A673 (cell line): Measurements from ENCODE around the gene DSTN.

Experiments
- EZH2 ChIP-seq: fragments of 200-600 bp; sonication (generic); IDR thresholded peaks from 2 replicates; pipeline ENCODE4 v1.6.1; 2017; ENCODE audit warnings: borderline replicate concordance, low read depth, mild to moderate bottlenecking, mixed read lengths, antibody characterized with exemption, low read length; ENCODE audit not compliant: poor library complexity, severe bottlenecking
- TF ChIP-seq, protein P1 (sequence below): fragments of 300-800, 200-600 bp; sonication (generic); conservative IDR thresholded peaks from 2 replicates; pipeline ENCODE4 v1.5.1; 2017; ENCODE audit warnings: low read depth, mild to moderate bottlenecking, antibody characterized with exemption, low read length, moderate library complexity, mixed read lengths

- TF ChIP-seq, protein P1, sequence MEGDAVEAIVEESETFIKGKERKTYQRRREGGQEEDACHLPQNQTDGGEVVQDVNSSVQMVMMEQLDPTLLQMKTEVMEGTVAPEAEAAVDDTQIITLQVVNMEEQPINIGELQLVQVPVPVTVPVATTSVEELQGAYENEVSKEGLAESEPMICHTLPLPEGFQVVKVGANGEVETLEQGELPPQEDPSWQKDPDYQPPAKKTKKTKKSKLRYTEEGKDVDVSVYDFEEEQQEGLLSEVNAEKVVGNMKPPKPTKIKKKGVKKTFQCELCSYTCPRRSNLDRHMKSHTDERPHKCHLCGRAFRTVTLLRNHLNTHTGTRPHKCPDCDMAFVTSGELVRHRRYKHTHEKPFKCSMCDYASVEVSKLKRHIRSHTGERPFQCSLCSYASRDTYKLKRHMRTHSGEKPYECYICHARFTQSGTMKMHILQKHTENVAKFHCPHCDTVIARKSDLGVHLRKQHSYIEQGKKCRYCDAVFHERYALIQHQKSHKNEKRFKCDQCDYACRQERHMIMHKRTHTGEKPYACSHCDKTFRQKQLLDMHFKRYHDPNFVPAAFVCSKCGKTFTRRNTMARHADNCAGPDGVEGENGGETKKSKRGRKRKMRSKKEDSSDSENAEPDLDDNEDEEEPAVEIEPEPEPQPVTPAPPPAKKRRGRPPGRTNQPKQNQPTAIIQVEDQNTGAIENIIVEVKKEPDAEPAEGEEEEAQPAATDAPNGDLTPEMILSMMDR = no peak
- no peak for TF ChIP-seq EZH2
These were observed 44.2 kb upstream of the DSTN start for GRCh38 chr20:17525650-17526049.
